Effector memory CD8-positive, alpha-beta T cell (primary cell): ENCODE results near the gene MICAL3.
"Not testable (repeated sequence)": the region's sequence is repeated elsewhere in the genome, so short reads cannot be mapped to it uniquely, and the experiment has no call there.

Source experiments
- ATAC-seq: fragments of 150-1000 bp; cut with Tn5 transposase; replicated peaks from 2 replicates; pipeline ENCODE4 v1.10.0; 2021; ENCODE audit warnings: mild to moderate bottlenecking, moderate library complexity
- DNase-seq, 3 experiments: peaks; one replicate each; pipeline ENCODE4 v3.0.0; 2021
- H3K27ac Mint-ChIP-seq, 2 donors: one replicate each; pipeline ENCODE4 v1.8.0; 2022; ENCODE audit warnings: mild to moderate bottlenecking in 2 of 2, mixed read lengths in 2 of 2, moderate library complexity in 2 of 2
- H3K27me3 Mint-ChIP-seq, 2 donors: one replicate each; pipeline ENCODE4 v1.8.0; 2022; ENCODE audit warnings: mixed read lengths in 2 of 2
- H3K36me3 Mint-ChIP-seq: one replicate; pipeline ENCODE4 v1.8.0; 2022; ENCODE audit warnings: mild to moderate bottlenecking, moderate library complexity, mixed read lengths; ENCODE audit not compliant: insufficient read depth
- H3K4me1 Mint-ChIP-seq, 2 donors: one replicate each; pipeline ENCODE4 v1.8.0; 2022; ENCODE audit warnings: low read depth in 2 of 2, mixed read lengths in 2 of 2
- H3K4me3 Mint-ChIP-seq, 2 donors: one replicate each; pipeline ENCODE4 v1.8.0; 2022; ENCODE audit warnings: mild to moderate bottlenecking in 2 of 2, mixed read lengths in 2 of 2, moderate library complexity in 2 of 2
- H3K9me3 Mint-ChIP-seq, 2 donors: one replicate each; pipeline ENCODE4 v1.8.0; 2022; ENCODE audit warnings: mixed read lengths in 2 of 2

MICAL3 gene

GRCh38 chr22:18012531-18012930 lies 11.8 kb downstream of the MICAL3 start:
- Mint-ChIP-seq H3K27ac (no peak overlapping the region), H3K36me3 (no peaks in the 10 kb centered on the region), H3K4me1 (no peaks in the 10 kb centered on the region), H3K27me3 (no peaks in the 10 kb centered on the region), H3K9me3 (no peaks in the 10 kb centered on the region), H3K4me3 (no peak overlapping the region)
- no peak for ATAC-seq
- no peak for DNase-seq

- Mint-ChIP-seq H3K4me1 (no peaks in the 10 kb centered on the region), H3K36me3 (no peaks in the 10 kb centered on the region), H3K27ac (no peak overlapping the region), H3K27me3 (no peaks in the 10 kb centered on the region), H3K4me3 (no peak overlapping the region), H3K9me3 (no peaks in the 10 kb centered on the region)
- ATAC-seq (no peak), DNase-seq (no peak)
These were observed 14.1 kb downstream of the MICAL3 start for GRCh38 chr22:18010266-18010665.

GRCh38 chr22:18008136-18008535 lies 16.2 kb downstream of the MICAL3 start:
- no peak overlapping the region for H3K27ac Mint-ChIP-seq
- ATAC-seq (no peak), DNase-seq (no peak)
- peaks cover 0 to 4% of the 10 kb centered on the region in 2 donors for H3K4me1 Mint-ChIP-seq
- no peaks in the 10 kb centered on the region for H3K27me3 Mint-ChIP-seq
- no peaks in the 10 kb centered on the region for H3K9me3 Mint-ChIP-seq
- H3K36me3 Mint-ChIP-seq = no peaks in the 10 kb centered on the region
- H3K4me3 Mint-ChIP-seq = no peak overlapping the region

GRCh38 chr22:18005201-18005926 lies 19.0 kb downstream of the MICAL3 start:
- Mint-ChIP-seq H3K27ac (no peak overlapping the region), H3K4me3 (no peak overlapping the region), H3K9me3 (no peaks in the 10 kb centered on the region), H3K27me3 (no peaks in the 10 kb centered on the region), H3K36me3 (peaks cover 5% of the 10 kb centered on the region), H3K4me1 (peaks cover 10 to 16% of the 10 kb centered on the region in 2 donors)
- DNase-seq (no peak), ATAC-seq (no peak)

- not testable (repeated sequence) for H3K27me3 Mint-ChIP-seq, ATAC-seq, DNase-seq, H3K9me3 Mint-ChIP-seq
- Mint-ChIP-seq H3K36me3 (peaks cover 11% of the 10 kb centered on the region), H3K4me1 (peaks cover 33 to 38% of the 10 kb centered on the region in 2 donors), H3K27ac (peak overlapping the region; percentile 82 to 91), H3K4me3 (peak overlapping the region; percentile 86 to 98)
These were observed 22.5 kb downstream of the MICAL3 start for GRCh38 chr22:18001894-18002315.

- Mint-ChIP-seq H3K4me1 (peaks cover 37 to 38% of the 10 kb centered on the region in 2 donors), H3K36me3 (peaks cover 17% of the 10 kb centered on the region), H3K27me3 (no peaks in the 10 kb centered on the region), H3K9me3 (no peaks in the 10 kb centered on the region), H3K4me3 (peak overlapping the region; percentile 86 to 98), H3K27ac (peak overlapping the region; percentile 82 to 91)
- DNase-seq = peak; percentile 47 to 57 (median 47)
- peak; percentile 53 for ATAC-seq
These were observed 23.1 kb downstream of the MICAL3 start for GRCh38 chr22:18001040-18001893.

- Mint-ChIP-seq H3K36me3 (peaks cover 21% of the 10 kb centered on the region), H3K4me1 (peaks cover 37 to 38% of the 10 kb centered on the region in 2 donors), H3K4me3 (peak overlapping the region; percentile 75 to 98), H3K27me3 (no peaks in the 10 kb centered on the region), H3K27ac (peak overlapping the region; percentile 83 to 87), H3K9me3 (no peaks in the 10 kb centered on the region)
- DNase-seq (peak; percentile 21 to 38 (median 32)), ATAC-seq (peak; percentile 31)
These were observed 23.8 kb downstream of the MICAL3 start for GRCh38 chr22:18000441-18001039.

GRCh38 chr22:17999851-18000250 lies 24.5 kb downstream of the MICAL3 start:
- H3K9me3 Mint-ChIP-seq = no peaks in the 10 kb centered on the region
- ATAC-seq (no peak), DNase-seq (no peak)
- H3K4me1 Mint-ChIP-seq = peaks cover 40 to 42% of the 10 kb centered on the region in 2 donors
- no peaks in the 10 kb centered on the region for H3K27me3 Mint-ChIP-seq
- peak overlapping the region; percentile 83 to 87 for H3K27ac Mint-ChIP-seq
- H3K36me3 Mint-ChIP-seq = peaks cover 21% of the 10 kb centered on the region
- peak overlapping the region; percentile 75 to 98 for H3K4me3 Mint-ChIP-seq

GRCh38 chr22:17998913-17999312 lies 25.4 kb downstream of the MICAL3 start:
- Mint-ChIP-seq H3K27me3 (no peaks in the 10 kb centered on the region), H3K4me1 (peaks cover 45% of the 10 kb centered on the region in 2 donors), H3K9me3 (no peaks in the 10 kb centered on the region), H3K4me3 (no peak overlapping the region), H3K27ac (peak overlapping the region in 1 of 2 donors; percentile 87), H3K36me3 (peaks cover 21% of the 10 kb centered on the region)
- ATAC-seq (no peak), DNase-seq (no peak)

GRCh38 chr22:17997456-17997855 lies 26.9 kb downstream of the MICAL3 start:
- Mint-ChIP-seq H3K27me3 (no peaks in the 10 kb centered on the region), H3K4me3 (peak overlapping the region; percentile 47 to 51), H3K4me1 (peaks cover 48% of the 10 kb centered on the region in 2 donors), H3K27ac (peak overlapping the region; percentile 82 to 93), H3K9me3 (no peaks in the 10 kb centered on the region), H3K36me3 (peaks cover 21% of the 10 kb centered on the region)
- no peak for ATAC-seq
- no peak for DNase-seq

- not testable (repeated sequence) for ATAC-seq, DNase-seq, H3K4me3 Mint-ChIP-seq, H3K27me3 Mint-ChIP-seq, H3K9me3 Mint-ChIP-seq
- peak overlapping the region; percentile 82 to 93 for H3K27ac Mint-ChIP-seq
- H3K4me1 Mint-ChIP-seq = peaks cover 35 to 37% of the 10 kb centered on the region in 2 donors
- peaks cover 16% of the 10 kb centered on the region for H3K36me3 Mint-ChIP-seq
These were observed 29.1 kb downstream of the MICAL3 start for GRCh38 chr22:17995256-17995655.

GRCh38 chr22:17994424-17995108 lies 29.8 kb downstream of the MICAL3 start:
- Mint-ChIP-seq H3K4me3 (no peak overlapping the region), H3K4me1 (peaks cover 30 to 32% of the 10 kb centered on the region in 2 donors), H3K27me3 (no peaks in the 10 kb centered on the region), H3K9me3 (no peaks in the 10 kb centered on the region), H3K27ac (peak overlapping the region; percentile 82 to 93), H3K36me3 (peaks cover 16% of the 10 kb centered on the region)
- no peak for ATAC-seq
- no peak for DNase-seq

GRCh38 chr22:17992976-17993375 lies 31.4 kb downstream of the MICAL3 start:
- not testable (repeated sequence) for DNase-seq, ATAC-seq, H3K27me3 Mint-ChIP-seq, H3K4me3 Mint-ChIP-seq, H3K9me3 Mint-ChIP-seq
- Mint-ChIP-seq H3K4me1 (peaks cover 23 to 35% of the 10 kb centered on the region in 2 donors), H3K27ac (peak overlapping the region in 1 of 2 donors; percentile 93), H3K36me3 (peaks cover 19% of the 10 kb centered on the region)
